Caco-2 (cell line): Measurements from ENCODE around the gene SMPD1. TPM values are rescaled to one million over a fixed set of nuclear protein-coding genes. Genes with fewer than 3 reads are reported as not detected.

Experiments
- BruUV-seq: library from RNA; stranded (reverse); fragments of 400-500 nt; replicated peaks from 2 replicates; lab custom pipeline; 2021; lab: Mats Ljungman, UMichigan
- CTCF ChIA-PET: fragments of 300-600 bp; sonication (Branson Sonifier 250); formaldehyde crosslinking; loops from one replicate; lab custom pipeline; 2022; ENCODE audit warnings: antibody characterized with exemption; lab: Charles Lee
- POLR2A ChIA-PET: fragments of 300-600 bp; sonication (Branson Sonifier 250); formaldehyde crosslinking; loops from one replicate; lab custom pipeline; 2022; ENCODE audit warnings: antibody characterized with exemption; lab: Charles Lee
- DNase-seq, 2 experiments: peaks; one replicate each; pipeline versions ENCODE4 v3.0.0 to v3.0.0-alpha.2; 2020 to 2022
- H3K27me3 ChIP-seq: replicated peaks from 2 replicates; pipeline ENCODE4 v1.6.0; 2011; ENCODE audit warnings: low read length; ENCODE audit not compliant: control insufficient read depth, insufficient read depth
- H3K36me3 ChIP-seq: 2 replicates; pipeline ENCODE4 v1.5.1; 2011; ENCODE audit warnings: low read length; ENCODE audit not compliant: control insufficient read depth, insufficient read depth
- H3K4me1 ChIP-seq: fragments of 250-450 bp; sonication (Bioruptor Pico); 2 replicates; pipeline ENCODE4 v1.5.1; 2020; ENCODE audit warnings: mild to moderate bottlenecking
- H3K4me3 ChIP-seq: 2 replicates; pipeline ENCODE4 v1.5.1; 2011; ENCODE audit warnings: low read depth, mild to moderate bottlenecking, control low read depth, low read length
- H3K9me3 ChIP-seq: fragments of 250-450 bp; sonication (Bioruptor Pico); 2 replicates; pipeline ENCODE4 v1.5.1; 2020; ENCODE audit warnings: mild to moderate bottlenecking, moderate library complexity
- H3K27ac Mint-ChIP-seq: one replicate; pipeline ENCODE4 v1.8.0; 2022; ENCODE audit warnings: mixed read lengths; ENCODE audit not compliant: unreplicated experiment
- H3K27me3 Mint-ChIP-seq: one replicate; pipeline ENCODE4 v1.8.0; 2022; ENCODE audit warnings: mixed read lengths; ENCODE audit not compliant: insufficient read depth, unreplicated experiment
- H3K36me3 Mint-ChIP-seq: one replicate; pipeline ENCODE4 v1.8.0; 2022; ENCODE audit warnings: mild to moderate bottlenecking, mixed read lengths; ENCODE audit not compliant: insufficient read depth, unreplicated experiment
- H3K4me1 Mint-ChIP-seq: one replicate; pipeline ENCODE4 v1.8.0; 2022; ENCODE audit warnings: low read depth, mixed read lengths; ENCODE audit not compliant: unreplicated experiment
- H3K4me3 Mint-ChIP-seq: one replicate; pipeline ENCODE4 v1.8.0; 2022; ENCODE audit warnings: mild to moderate bottlenecking, moderate library complexity, mixed read lengths; ENCODE audit not compliant: unreplicated experiment
- H3K9me3 Mint-ChIP-seq: one replicate; pipeline ENCODE4 v1.8.0; 2022; ENCODE audit warnings: mixed read lengths; ENCODE audit not compliant: unreplicated experiment
- CTCF ChIP-seq, 2 experiments: fragments of 200-600 bp in 1 of 2; IDR thresholded peaks; 1 replicate in 1 of 2; 2 replicates in 1 of 2; pipeline versions ENCODE4 v1.5.1 to v1.8.0; 2011 to 2022; ENCODE audit warnings: antibody characterized with exemption in 1 of 2, control low read depth in 1 of 2, inconsistent platforms in 1 of 2, low read depth in 1 of 2, low read length in 1 of 2, mild to moderate bottlenecking in 1 of 2, moderate library complexity in 1 of 2; ENCODE audit not compliant: insufficient read depth in 1 of 2, severe bottlenecking in 1 of 2, unreplicated experiment in 1 of 2
- intact Hi-C: fragments of 100-400 bp; cut with micrococcal nuclease; formaldehyde crosslinking; loops from one replicate; pipeline ENCODE4 v1.10.0; 2022; ENCODE audit not compliant: unreplicated experiment
- total RNA-seq: library from RNA; stranded (reverse); gene quantifications from 2 replicates; pipeline ENCODE4 v1.2.3, GENCODE V29; 2022

The SMPD1 gene
- total RNA-seq, 1 experiment from 2014 or later, result 41.9 TPM

- no peak for DNase-seq
- no peak for TF ChIP-seq CTCF (IDR thresholded peaks at IDR 0.05; ENCODE audit: insufficient read depth in 1 of 2, low read depth in 1 of 2, low read length in 1 of 2, severe bottlenecking in 1 of 2, unreplicated experiment in 1 of 2)
- no peaks in the 10 kb centered on the region for H3K9me3 ChIP-seq
- POLR2A ChIA-PET, result no interaction called here
- Mint-ChIP-seq H3K4me1 (peaks cover 44% of the 10 kb centered on the region), H3K36me3 (peaks cover 16% of the 10 kb centered on the region), H3K4me3 (no peak overlapping the region), H3K27me3 (no peaks in the 10 kb centered on the region), H3K27ac (peak overlapping the region; percentile 49), H3K9me3 (no peaks in the 10 kb centered on the region)
- intact Hi-C loops, result loop anchor here (1.0 kb wide), 1 partner anchor 7 kb away; no protein-coding TSS in a partner anchor
- H3K4me1 ChIP-seq, result peaks cover 43% of the 10 kb centered on the region
- H3K36me3 ChIP-seq, result peaks cover 1% of the 10 kb centered on the region; the same call in 1 of the 2 replicates
- CTCF ChIA-PET, result interaction anchor here (1.7 kb wide), 1 partner anchor 42 kb away, joined by 5 read pairs; no protein-coding TSS in a partner anchor
- no peaks in the 10 kb centered on the region for H3K27me3 ChIP-seq
- BruUV-seq, result no TSS peak
- no peak overlapping the region for H3K4me3 ChIP-seq
These were observed 14.2 kb downstream of the SMPD1 start for GRCh38 chr11:6404342-6405051.

- H3K9me3 Mint-ChIP-seq, result no peaks in the 10 kb centered on the region
- H3K27ac Mint-ChIP-seq, result peak overlapping the region; percentile 89
- peaks cover 38% of the 10 kb centered on the region for H3K4me1 Mint-ChIP-seq
- no peak for TF ChIP-seq CTCF (IDR thresholded peaks at IDR 0.05; ENCODE audit: insufficient read depth in 1 of 2, low read depth in 1 of 2, low read length in 1 of 2, severe bottlenecking in 1 of 2, unreplicated experiment in 1 of 2)
- BruUV-seq, result no TSS peak
- peak in 1 of 2 experiments; percentile 42 for DNase-seq
- ChIA-PET CTCF (interaction anchor here (0.6 to 2.3 kb wide), 3 partner anchors 26 to 1394 kb away, joined by 3 to 15 read pairs (median 5); no protein-coding TSS in a partner anchor), POLR2A (no interaction called here)
- Histone ChIP-seq H3K27me3 (no peaks in the 10 kb centered on the region), H3K9me3 (no peaks in the 10 kb centered on the region), H3K36me3 (no peaks in the 10 kb centered on the region), H3K4me1 (peaks cover 39% of the 10 kb centered on the region), H3K4me3 (no peak overlapping the region)
- intact Hi-C loops, result loop anchor here (1.0 kb wide), 1 partner anchor 8 kb away; no protein-coding TSS in a partner anchor
- H3K36me3 Mint-ChIP-seq, result peaks cover 13% of the 10 kb centered on the region
- no peaks in the 10 kb centered on the region for H3K27me3 Mint-ChIP-seq
- no peak overlapping the region for H3K4me3 Mint-ChIP-seq
These were observed 14.9 kb downstream of the SMPD1 start for GRCh38 chr11:6405052-6405667.

GRCh38 chr11:6405846-6406245 is 15.6 kb downstream of the SMPD1 start:
- ChIA-PET POLR2A (interaction anchor here (0.6 to 1.1 kb wide), 2 partner anchors 13 to 27 kb away, joined by 3 to 6 read pairs; partner anchors contain the start of gene APBB1), CTCF (interaction anchor here (0.6 to 2.3 kb wide), 5 partner anchors 18 to 1395 kb away, joined by 3 to 15 read pairs (median 5); no protein-coding TSS in a partner anchor)
- no TSS peak for BruUV-seq
- no peak overlapping the region for H3K4me3 ChIP-seq
- H3K27ac Mint-ChIP-seq, result peak overlapping the region; percentile 89
- TF ChIP-seq CTCF (IDR thresholded peaks at IDR 0.05; ENCODE audit: insufficient read depth in 1 of 2, low read depth in 1 of 2, low read length in 1 of 2, severe bottlenecking in 1 of 2, unreplicated experiment in 1 of 2), result no peak
- DNase-seq, result no peak
- H3K4me3 Mint-ChIP-seq, result peak overlapping the region; percentile 40
- peaks cover 35% of the 10 kb centered on the region for H3K4me1 Mint-ChIP-seq
- H3K36me3 Mint-ChIP-seq, result peaks cover 8% of the 10 kb centered on the region
- peaks cover 39% of the 10 kb centered on the region for H3K4me1 ChIP-seq
- no peaks in the 10 kb centered on the region for H3K27me3 Mint-ChIP-seq
- no peaks in the 10 kb centered on the region; the same call in 1 of the 2 replicates for H3K36me3 ChIP-seq
- intact Hi-C loops, result loop anchor here (1.0 kb wide), 2 partner anchors 9 to 16 kb away; partner anchors contain the start of gene SMPD1
- no peaks in the 10 kb centered on the region for H3K9me3 Mint-ChIP-seq
- H3K9me3 ChIP-seq, result no peaks in the 10 kb centered on the region
- H3K27me3 ChIP-seq, result no peaks in the 10 kb centered on the region
